Mesothelial cell of epicardium (in vitro differentiated cells): Measurements from ENCODE around the gene CFHR4. TPM values are rescaled to one million over a fixed set of nuclear protein-coding genes. Genes with fewer than 3 reads are reported as not detected.
"Not testable (repeated sequence)": the region's sequence is repeated elsewhere in the genome, so short reads cannot be mapped to it uniquely, and the experiment has no call there.

ENCODE experiments used
- DNase-seq, 2 experiments: peaks; one replicate each; pipeline ENCODE4 v3.0.0; 2021; ENCODE audit warnings: low spot score in 2 of 2; ENCODE audit not compliant: unreplicated experiment in 2 of 2
- H3K27ac Mint-ChIP-seq: 2 replicates; pipeline ENCODE4 v1.8.0; 2021; ENCODE audit warnings: mixed read lengths
- H3K27me3 Mint-ChIP-seq: 2 replicates; pipeline ENCODE4 v1.8.0; 2021; ENCODE audit warnings: low read depth, mixed read lengths
- H3K36me3 Mint-ChIP-seq: 2 replicates; pipeline ENCODE4 v1.8.0; 2021; ENCODE audit warnings: mixed read lengths
- H3K4me1 Mint-ChIP-seq: 2 replicates; pipeline ENCODE4 v1.8.0; 2021; ENCODE audit warnings: mixed read lengths
- H3K4me3 Mint-ChIP-seq: 2 replicates; pipeline ENCODE4 v1.8.0; 2021; ENCODE audit warnings: mild to moderate bottlenecking, moderate library complexity, mixed read lengths
- H3K9me3 Mint-ChIP-seq: 2 replicates; pipeline ENCODE4 v1.8.0; 2021; ENCODE audit warnings: mixed read lengths
- CTCF ChIP-seq: fragments of 200-600 bp; sonication (generic); IDR thresholded peaks from one replicate; pipeline ENCODE4 v1.5.0; 2021; ENCODE audit warnings: antibody characterized with exemption; ENCODE audit not compliant: unreplicated experiment
- total RNA-seq: library from RNA; stranded (reverse); gene quantifications from 3 replicates; pipeline ENCODE4 v1.2.1, GENCODE V29; 2021

Gene CFHR4
- not detected in 3 replicates for total RNA-seq

- no peak for DNase-seq
- no peaks in the 10 kb centered on the region for H3K36me3 Mint-ChIP-seq
- no peaks in the 10 kb centered on the region for H3K4me1 Mint-ChIP-seq
- H3K4me3 Mint-ChIP-seq = no peak within 1 kb of the TSS
- H3K27me3 Mint-ChIP-seq = peaks cover 1% of the 10 kb centered on the region
- no peak for TF ChIP-seq CTCF
- peaks cover 24% of the 10 kb centered on the region for H3K9me3 Mint-ChIP-seq
- no peak within 1 kb of the TSS for H3K27ac Mint-ChIP-seq
These were observed at the start of gene CFHR4 for GRCh38 chr1:196887515-196888239. Gene CFHR4 (plus strand): TSS chr1:196888052. CDS start chr1:196888151, 99 bp downstream.

- H3K4me1 Mint-ChIP-seq, H3K27me3 Mint-ChIP-seq: not testable (repeated sequence)
These were observed 38.0 kb upstream of the CFHR4 start for GRCh38 chr1:196849613-196850492.

GRCh38 chr1:196856053-196856452, 31.8 kb upstream of the CFHR4 start:
- Mint-ChIP-seq H3K27me3 (no peaks in the 10 kb centered on the region), H3K9me3 (no peaks in the 10 kb centered on the region), H3K27ac (no peak overlapping the region), H3K4me3 (no peak overlapping the region), H3K36me3 (no peaks in the 10 kb centered on the region), H3K4me1 (no peaks in the 10 kb centered on the region)
- no peak for TF ChIP-seq CTCF
- no peak for DNase-seq

More at GRCh38 chr1:196849613-196850492, 38.0 kb upstream of the CFHR4 start:
- H3K9me3 Mint-ChIP-seq, H3K36me3 Mint-ChIP-seq, DNase-seq, H3K27ac Mint-ChIP-seq, H3K4me3 Mint-ChIP-seq: not testable (repeated sequence)

GRCh38 chr1:196857188-196857587, 30.7 kb upstream of the CFHR4 start:
- H3K4me1 Mint-ChIP-seq = peaks cover 3% of the 10 kb centered on the region
- no peaks in the 10 kb centered on the region for H3K9me3 Mint-ChIP-seq
- H3K4me3 Mint-ChIP-seq = no peak overlapping the region
- H3K27me3 Mint-ChIP-seq = no peaks in the 10 kb centered on the region
- TF ChIP-seq CTCF = no peak
- no peak overlapping the region for H3K27ac Mint-ChIP-seq
- no peaks in the 10 kb centered on the region for H3K36me3 Mint-ChIP-seq
- DNase-seq = no peak

- Mint-ChIP-seq H3K27ac (no peak overlapping the region), H3K36me3 (no peaks in the 10 kb centered on the region), H3K27me3 (no peaks in the 10 kb centered on the region), H3K4me3 (no peak overlapping the region), H3K9me3 (no peaks in the 10 kb centered on the region), H3K4me1 (peaks cover 3% of the 10 kb centered on the region)
- no peak for DNase-seq
- no peak for TF ChIP-seq CTCF
These were observed 29.0 kb upstream of the CFHR4 start for GRCh38 chr1:196858811-196859210.

- H3K36me3 Mint-ChIP-seq = no peaks in the 10 kb centered on the region
- no peak overlapping the region for H3K27ac Mint-ChIP-seq
- no peak overlapping the region for H3K4me3 Mint-ChIP-seq
- TF ChIP-seq CTCF = no peak
- H3K4me1 Mint-ChIP-seq = peaks cover 3% of the 10 kb centered on the region
- no peak for DNase-seq
- no peaks in the 10 kb centered on the region for H3K9me3 Mint-ChIP-seq
- peaks cover 3% of the 10 kb centered on the region for H3K27me3 Mint-ChIP-seq
These were observed 27.4 kb upstream of the CFHR4 start for GRCh38 chr1:196860323-196860884.
